Activated CD8-positive, alpha-beta memory T cell treated with anti-CD3 and anti-CD28 coated beads, Interleukin-2, amount 50 U/mL, for 1 hour (primary cell): ENCODE results near the gene RAPGEF5.

ENCODE experiments used
- DNase-seq: peaks from one replicate; pipeline ENCODE4 v3.0.0-alpha.2; 2020; ENCODE audit errors: extremely low read depth

The RAPGEF5 gene, protein sequence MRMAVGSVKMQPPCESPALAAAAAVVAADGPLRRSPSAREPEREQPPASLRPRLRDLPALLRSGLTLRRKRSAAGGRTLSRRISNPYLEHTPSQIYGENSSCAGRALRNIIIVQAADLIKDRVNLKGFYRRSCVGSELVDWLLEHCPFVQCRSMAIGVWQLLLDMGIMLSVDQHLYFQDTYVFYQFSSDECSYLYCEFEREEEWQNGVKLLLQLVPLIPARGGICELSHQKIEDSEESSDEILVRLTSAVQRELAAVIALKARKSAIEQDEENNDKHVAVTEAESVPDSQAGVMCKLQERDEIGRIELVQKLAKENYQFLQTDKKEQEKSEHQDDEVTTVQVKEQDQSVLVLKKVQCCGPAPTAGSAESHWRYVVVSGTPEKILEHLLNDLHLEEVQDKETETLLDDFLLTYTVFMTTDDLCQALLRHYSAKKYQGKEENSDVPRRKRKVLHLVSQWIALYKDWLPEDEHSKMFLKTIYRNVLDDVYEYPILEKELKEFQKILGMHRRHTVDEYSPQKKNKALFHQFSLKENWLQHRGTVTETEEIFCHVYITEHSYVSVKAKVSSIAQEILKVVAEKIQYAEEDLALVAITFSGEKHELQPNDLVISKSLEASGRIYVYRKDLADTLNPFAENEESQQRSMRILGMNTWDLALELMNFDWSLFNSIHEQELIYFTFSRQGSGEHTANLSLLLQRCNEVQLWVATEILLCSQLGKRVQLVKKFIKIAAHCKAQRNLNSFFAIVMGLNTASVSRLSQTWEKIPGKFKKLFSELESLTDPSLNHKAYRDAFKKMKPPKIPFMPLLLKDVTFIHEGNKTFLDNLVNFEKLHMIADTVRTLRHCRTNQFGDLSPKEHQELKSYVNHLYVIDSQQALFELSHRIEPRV

DNA sequence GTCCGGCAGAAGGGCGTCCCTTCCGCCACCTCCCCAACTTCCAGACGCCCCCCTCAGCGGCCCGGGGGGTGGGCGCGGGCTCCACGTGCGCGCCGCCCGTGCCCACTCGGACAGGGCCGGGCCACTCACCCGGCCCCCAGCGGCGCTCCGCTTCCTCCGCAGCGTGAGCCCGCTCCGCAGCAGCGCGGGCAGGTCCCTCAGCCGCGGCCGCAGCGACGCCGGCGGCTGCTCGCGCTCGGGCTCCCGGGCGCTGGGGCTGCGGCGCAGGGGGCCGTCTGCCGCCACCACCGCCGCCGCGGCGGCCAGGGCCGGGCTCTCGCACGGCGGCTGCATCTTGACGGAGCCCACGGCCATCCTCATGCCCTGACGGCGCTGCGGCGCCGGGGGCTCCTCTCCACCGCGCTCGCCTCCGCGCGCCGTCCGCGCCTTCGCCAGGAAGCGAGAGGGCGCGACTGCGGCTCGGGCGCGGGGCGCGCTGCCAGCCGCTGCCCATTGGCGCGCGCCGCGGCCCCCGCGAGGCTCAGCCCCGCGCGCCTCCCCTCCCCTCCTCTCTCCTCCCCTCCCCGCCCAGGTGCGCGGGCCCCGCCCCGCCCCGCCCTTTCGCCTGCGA is at the start of gene RAPGEF5:
Gene RAPGEF5 (minus strand): TSS at position 454 of the 610 bp plus-strand sequence. CDS start 94 bp downstream, at position 360.
- no peak for DNase-seq

DNA sequence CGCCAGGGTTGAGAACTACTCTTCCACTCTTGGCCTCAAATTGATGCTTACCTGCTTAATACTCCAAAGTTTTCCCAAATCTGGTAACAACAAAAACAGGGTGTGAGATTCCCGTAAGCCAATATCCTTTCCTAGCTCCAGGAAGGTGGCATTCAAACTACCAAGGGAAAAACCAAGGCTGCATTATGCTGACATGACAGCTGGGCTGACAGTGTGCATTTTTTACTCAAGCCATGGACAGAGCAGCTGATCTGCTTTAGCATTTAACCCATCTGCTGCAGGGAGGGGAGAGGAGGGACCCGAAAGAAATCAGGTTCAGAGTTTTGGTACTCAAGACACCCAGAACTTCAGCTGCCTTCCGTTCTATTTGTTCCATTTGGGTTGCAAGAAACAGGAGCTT is 49.8 kb upstream of the RAPGEF5 start:
- DNase-seq = no peak

DNA sequence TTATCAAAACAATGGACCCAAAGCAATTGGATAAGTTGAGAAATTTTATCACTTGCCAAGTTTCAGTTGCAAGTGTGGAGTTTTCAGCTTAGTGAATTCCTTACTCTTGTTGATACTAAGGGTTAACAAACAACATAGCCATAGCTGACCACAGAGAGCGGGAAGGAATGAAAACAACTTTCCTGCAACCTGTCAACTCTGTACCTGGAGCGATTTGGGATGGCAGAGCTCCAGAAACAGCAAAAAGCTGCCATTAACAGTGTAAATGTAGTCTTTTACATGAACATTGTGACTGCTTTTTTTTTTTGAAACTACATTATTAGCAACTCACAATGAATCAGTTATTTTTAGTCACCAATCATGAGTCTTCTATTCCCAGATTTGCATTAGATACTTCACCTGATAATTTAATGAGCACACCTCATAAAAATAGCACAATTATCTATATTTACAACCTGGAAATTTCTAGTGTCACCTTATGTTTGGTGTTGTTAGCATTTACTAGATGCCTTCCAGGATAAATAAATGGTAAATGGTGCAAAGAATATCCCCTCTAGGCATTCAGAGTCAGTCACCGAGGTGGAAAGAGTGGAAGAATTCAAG is 47.6 kb upstream of the RAPGEF5 start:
- DNase-seq = no peak

DNA sequence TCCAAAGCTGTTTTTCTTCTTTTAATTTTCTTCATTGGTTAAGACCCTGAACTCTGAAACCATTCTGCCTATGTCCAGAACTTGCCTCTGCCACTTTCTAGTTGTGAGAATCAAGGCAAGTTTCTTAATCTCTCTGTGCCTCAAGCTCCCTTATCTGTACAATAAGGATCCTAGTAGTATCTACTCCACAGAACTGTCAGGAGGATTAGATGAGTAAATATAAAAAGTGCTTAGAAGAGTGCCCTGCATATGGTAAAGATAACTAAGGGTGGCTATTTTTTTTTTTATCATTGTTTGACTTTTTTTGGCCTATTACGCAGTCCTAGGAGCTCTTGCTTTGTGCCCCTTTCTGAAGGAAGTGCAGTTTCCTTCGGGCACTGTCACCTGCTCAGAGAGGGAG is 46.4 kb upstream of the RAPGEF5 start:
- DNase-seq = no peak

DNA sequence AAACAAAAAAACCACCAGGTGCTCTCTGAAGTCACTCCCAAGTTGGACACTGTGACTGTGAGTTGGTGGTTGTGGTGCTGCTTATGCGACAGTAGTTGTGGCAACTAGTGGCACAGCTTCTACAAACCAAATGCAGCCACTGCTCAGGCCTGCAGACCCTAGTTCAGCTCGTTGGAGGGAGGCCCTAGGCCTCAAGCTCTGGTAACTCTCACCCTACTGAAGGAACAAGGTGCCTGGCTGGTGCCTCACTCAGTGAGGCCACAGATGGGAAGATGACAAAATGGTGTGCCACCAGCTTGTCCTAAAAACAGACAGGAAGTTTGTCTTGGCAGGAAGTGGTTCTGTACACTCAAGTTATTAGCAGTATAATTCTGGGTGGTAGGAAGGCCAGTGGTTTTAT is 45.3 kb upstream of the RAPGEF5 start:
- DNase-seq = no peak

DNA sequence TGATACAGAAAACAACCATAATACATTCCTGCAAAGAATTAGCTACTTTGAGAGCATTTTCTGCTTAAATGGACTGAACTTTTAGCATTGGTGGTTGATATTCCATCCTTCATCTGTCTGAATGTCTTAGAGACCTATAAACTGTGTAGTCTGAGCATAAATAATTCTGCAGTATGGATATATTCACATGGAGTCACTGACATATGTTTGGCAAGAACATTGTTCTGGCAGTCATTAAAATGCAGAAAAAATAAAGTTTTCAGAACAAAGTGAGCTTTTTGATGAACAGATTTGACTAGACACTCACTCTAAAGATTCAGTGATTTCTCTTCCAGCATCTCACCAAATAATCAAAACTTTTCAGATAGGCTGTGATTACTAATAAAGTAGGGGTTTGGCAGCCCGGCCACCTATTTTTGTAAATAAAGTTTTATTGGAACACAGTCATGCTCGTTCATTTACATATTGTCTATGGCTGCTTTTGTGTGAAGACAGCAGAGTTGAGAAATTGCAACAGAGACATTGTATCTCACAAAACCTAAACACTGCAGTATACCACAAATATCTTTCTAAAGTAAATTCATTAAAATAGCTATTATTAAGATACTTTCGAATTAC is 44.1 kb upstream of the RAPGEF5 start:
- DNase-seq = no peak

DNA sequence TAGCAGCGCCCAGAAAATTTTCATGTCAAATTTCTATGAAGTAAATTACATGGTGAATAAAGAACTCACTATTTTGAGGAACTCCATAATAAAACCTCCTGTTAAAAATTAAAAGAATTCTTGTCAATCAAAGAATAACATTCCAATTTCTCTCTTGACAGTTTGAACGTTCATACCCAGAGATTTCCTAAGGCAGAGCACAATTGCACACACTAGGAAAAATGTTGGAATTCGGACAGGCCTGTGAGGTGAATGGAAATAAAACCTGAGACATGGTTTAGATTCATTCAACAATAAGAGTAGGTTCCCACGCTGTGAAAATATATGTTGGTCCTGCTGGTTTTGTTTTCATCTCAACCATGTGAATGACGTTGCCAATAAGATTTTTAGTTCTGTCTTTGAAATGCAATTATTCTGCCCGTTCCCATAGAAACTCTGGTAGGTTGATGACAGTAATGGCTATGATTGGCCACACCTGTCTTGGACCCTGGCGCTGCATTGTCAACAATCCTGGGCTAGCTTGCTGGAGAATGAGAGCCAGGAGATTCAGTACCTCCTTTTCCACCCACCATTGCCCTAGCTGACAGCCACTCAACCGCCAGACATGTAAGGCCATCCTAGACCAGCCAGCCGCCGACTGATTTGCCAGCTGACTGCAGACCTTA is 43.3 kb upstream of the RAPGEF5 start:
- DNase-seq = no peak

DNA sequence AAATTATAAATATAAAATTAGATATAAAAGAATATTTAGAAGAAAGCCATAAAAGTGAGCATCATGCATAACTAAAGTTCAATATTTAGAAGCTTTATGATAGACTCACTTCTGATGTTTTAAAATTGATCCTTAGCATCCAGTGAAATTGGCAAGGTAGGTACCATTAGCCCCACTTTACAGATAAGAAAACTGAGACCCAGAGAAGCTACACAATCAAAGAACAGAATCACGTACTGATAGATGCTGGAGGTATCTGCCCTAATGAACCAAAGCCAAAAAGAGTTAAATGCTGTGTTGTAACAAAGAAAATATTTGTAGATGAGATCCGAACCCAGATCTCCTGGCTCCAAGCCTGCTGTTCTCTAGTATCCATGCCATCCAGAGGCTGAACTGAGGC is 42.6 kb upstream of the RAPGEF5 start:
- no peak for DNase-seq

DNA sequence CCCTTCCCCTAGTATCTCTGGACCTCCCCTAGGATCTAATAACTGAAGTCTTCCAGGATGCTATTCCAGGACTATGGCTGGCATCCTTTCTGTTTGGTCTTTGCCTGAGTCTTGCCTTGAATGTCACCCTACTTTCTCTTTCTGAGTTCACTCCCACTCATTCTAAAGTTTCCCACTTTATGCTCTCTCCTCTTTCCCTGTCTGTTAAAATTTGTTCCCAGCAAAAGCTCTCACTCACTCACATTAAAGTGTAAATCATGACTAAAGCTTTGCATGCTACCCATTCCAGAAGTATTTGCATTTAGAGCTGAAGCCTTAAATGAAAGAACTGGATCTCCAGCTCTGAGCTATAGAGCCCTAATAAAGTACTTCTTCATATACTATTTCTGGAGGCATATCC is 42.1 kb upstream of the RAPGEF5 start:
- DNase-seq = no peak

GRCh38 chr7:22397981-22398380 is 41.0 kb upstream of the RAPGEF5 start:
- no peak for DNase-seq

GRCh38 chr7:22395222-22395621 is 38.3 kb upstream of the RAPGEF5 start:
- DNase-seq = no peak

GRCh38 chr7:22394739-22395138 is 37.8 kb upstream of the RAPGEF5 start:
- no peak for DNase-seq

- no peak for DNase-seq
Measured at GRCh38 chr7:22393913-22394729, 37.2 kb upstream of the RAPGEF5 start.

- DNase-seq = no peak
Measured at GRCh38 chr7:22390516-22390915, 33.6 kb upstream of the RAPGEF5 start.

- no peak for DNase-seq
Measured at GRCh38 chr7:22389892-22390291, 32.9 kb upstream of the RAPGEF5 start.

DNA sequence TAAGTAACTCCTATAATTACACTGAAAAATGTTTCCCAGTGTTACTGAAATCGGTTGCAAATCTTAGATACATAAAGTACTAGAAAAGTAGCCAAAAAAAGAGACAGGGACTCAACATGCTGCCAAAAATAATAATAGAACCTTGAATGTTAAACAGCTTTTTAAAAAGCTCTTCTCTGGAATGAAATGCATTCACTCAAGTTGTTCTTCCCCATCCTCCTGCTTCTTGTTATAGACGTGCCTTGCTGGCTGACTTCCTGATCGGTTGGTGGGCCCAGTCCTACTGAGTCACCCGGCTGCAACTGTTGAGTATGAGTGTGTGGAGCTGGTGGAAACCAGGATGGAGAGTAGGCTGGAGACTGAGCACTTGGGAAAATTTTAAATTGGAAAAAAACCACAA is 30.6 kb upstream of the RAPGEF5 start:
- DNase-seq = no peak

- DNase-seq = no peak
Measured at GRCh38 chr7:22386865-22387264, 29.9 kb upstream of the RAPGEF5 start.

GRCh38 chr7:22386206-22386858 is 29.4 kb upstream of the RAPGEF5 start:
- DNase-seq = no peak

DNA sequence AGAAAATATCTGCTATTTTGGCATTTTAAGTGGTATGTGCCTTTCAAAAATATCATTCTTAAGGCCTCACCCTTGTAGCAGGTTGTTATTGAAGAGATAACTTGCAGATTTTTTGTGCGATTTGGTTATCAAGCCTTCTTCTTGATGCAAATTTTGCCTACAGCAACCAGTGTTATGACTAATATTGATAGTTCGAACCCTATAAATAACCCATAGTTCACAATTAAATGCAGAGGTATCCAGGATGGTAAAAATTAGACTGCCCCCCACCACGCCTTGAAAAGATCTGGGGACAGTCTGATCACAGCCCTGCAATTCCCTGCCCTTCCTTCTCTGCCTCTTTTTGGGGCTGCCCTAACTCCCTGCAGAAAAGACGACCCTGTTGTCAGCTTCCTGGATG is 28.4 kb upstream of the RAPGEF5 start:
- no peak for DNase-seq

GRCh38 chr7:22380333-22380732 is 23.4 kb upstream of the RAPGEF5 start:
- no peak for DNase-seq
